Endothelial cell of hepatic sinusoid (primary cell): ENCODE data around the gene UBXN10.

Experiments
- in situ Hi-C: cut with HindIII; loops from 2 replicates; pipeline ENCODE4 v1.10.0; 2017; ENCODE audit warnings: low sequenced_read_pairs

The UBXN10 gene

GRCh38 chr1:20180844-20181207 is 5.1 kb upstream of the UBXN10 start:
- in situ Hi-C loops, result no loop called here

DNA sequence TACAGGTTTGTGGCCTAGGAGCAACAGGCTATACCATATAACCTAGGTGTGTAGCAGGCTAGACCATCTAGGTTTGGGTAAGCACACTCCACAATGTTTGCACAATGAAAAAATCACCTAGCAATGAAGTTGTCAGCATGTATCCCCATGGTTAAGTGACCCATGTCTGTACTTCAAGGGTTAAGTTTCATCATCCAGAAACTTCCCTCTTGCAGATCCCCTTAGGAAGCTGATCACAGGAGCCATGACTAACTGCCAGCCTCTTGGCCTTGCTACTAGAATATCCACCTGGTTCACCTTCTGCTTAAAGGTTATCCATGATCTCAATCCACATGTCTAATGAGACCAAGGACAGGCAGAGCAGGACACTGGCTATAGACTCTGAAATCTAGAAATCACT is 3.5 kb upstream of the UBXN10 start:
- in situ Hi-C loops, result no loop called here

DNA sequence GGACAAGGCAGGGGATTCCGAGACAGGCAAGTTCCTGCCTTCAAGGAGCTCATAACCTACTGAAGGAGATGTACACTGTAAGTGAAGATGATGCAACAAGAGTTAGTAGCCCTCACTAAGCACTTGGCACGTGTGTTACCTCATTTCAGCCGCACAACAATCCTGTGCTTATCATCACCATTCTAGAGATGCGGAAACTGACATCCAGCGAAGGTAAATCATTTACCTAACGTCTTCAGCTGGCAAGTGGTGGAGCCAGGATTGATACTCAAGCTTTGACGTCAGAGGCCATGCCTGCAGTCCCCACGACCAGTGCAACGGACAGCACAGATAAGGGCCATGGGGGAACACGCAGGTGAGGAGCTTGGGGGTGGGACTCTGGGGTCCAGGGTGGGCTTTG is 2.9 kb upstream of the UBXN10 start:
- in situ Hi-C loops, result no loop called here

- in situ Hi-C loops, result no loop called here
Measured at GRCh38 chr1:20183616-20184271, 2.2 kb upstream of the UBXN10 start.

GRCh38 chr1:20184481-20184900 is 1.4 kb upstream of the UBXN10 start:
- in situ Hi-C loops, result no loop called here

- in situ Hi-C loops, result no loop called here
Measured at GRCh38 chr1:20184997-20185833, 681 bp upstream of the UBXN10 start.

GRCh38 chr1:20187103-20187812 is 1.4 kb downstream of the UBXN10 start:
- in situ Hi-C loops, result no loop called here

DNA sequence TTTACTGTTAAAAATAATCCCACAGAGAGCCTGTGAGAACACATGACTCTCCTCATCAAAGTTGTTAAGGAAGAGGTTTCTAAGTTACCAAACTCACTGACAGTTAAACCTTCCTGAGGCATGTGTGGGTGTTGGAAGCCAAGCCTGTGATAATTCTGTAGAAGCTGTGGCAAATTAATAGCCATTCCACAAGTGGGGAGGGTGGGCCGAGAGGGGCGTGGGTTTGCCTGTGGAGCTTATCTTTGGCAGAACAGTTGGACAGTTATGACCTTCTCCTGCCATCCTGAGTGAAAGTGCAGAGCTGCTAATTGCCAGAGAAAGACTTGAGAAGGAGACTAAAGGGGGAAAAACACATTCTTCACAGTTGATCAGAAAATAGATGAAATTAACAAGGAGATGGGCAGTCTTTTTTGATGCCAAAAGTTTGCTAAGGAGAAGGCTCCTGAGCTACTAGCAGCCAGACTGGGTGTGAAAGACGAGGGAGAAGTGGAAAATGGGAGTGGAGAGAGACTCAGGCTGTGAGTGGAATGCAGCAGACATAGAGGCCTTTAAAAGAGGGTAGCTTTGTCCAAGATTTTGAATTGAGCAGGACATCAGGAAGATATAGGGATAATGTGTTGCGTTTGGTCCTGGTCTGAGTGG is 2.0 kb downstream of the UBXN10 start:
- in situ Hi-C loops, result no loop called here

DNA sequence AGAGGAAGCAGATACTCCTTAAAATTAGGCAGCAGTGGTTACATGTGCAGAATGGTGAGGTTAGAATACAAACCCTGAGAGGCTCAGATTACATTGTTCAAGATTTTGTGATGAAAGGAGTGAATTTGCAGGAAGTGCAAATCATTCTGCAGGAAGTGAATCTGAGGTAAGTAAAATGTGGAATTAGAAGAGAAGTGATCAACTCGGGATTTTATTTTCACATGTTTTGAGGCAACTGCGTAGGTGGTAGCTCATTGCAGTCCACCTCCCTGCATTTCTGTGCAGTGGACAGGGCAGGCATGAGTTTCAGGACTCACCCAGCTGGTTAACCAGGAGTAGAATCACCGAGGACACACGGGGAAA is 2.5 kb downstream of the UBXN10 start:
- in situ Hi-C loops, result no loop called here

DNA sequence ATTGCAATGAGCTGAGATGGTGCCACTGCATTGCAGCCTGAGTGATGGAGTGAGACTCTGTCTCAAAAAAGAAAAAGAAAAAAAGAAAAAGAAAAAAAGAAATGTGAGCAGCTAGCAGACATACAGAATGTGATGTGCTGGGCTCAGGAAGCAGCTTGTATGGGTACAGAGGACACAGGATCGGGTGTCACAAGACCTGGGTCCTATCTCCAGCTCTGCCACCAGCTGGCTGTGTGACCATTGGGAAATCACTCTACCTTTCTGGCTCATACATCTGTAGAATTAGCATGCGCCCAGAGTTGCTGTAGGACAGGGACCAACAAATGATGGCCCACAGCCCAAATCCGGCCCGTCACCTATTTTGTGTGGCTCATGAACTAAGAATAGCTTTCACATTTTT is 3.8 kb downstream of the UBXN10 start:
- in situ Hi-C loops, result no loop called here

DNA sequence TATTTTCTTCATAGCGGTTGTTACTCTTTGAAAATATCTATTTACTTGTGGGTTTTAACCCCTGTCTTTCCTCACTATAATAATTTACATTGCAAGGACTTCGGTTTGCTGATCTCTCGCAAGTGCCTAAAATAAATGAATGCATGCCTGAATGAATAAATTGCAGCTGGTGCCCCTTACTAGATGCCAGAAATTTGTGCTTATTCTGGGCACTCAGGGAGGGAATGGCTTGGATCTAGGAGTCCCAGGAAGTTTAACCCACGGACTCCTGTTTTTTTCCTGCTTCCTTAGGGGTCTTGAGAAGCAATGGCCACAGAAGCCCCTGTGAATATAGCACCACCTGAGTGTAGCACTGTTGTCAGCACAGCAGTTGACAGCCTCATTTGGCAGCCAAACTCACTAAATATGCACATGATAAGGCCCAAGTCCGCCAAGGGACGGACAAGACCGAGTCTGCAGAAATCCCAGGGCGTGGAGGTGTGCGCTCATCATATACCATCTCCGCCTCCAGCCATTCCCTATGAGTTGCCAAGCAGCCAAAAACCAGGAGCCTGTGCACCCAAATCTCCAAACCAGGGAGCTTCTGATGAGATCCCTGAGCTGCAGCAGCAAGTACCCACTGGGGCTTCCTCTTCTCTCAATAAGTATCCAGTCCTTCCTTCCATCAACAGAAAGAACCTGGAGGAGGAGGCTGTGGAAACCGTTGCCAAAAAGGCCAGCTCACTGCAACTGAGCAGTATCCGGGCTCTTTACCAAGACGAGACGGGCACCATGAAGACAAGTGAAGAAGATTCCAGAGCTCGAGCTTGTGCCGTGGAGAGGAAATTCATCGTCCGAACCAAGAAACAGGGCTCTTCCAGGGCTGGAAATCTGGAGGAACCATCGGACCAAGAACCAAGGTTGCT is 4.6 kb downstream of the UBXN10 start:
- in situ Hi-C loops, result no loop called here

GRCh38 chr1:20191266-20191825 is 5.5 kb downstream of the UBXN10 start:
- in situ Hi-C loops, result no loop called here

GRCh38 chr1:20192364-20192763 is 6.5 kb downstream of the UBXN10 start:
- in situ Hi-C loops, result no loop called here

DNA sequence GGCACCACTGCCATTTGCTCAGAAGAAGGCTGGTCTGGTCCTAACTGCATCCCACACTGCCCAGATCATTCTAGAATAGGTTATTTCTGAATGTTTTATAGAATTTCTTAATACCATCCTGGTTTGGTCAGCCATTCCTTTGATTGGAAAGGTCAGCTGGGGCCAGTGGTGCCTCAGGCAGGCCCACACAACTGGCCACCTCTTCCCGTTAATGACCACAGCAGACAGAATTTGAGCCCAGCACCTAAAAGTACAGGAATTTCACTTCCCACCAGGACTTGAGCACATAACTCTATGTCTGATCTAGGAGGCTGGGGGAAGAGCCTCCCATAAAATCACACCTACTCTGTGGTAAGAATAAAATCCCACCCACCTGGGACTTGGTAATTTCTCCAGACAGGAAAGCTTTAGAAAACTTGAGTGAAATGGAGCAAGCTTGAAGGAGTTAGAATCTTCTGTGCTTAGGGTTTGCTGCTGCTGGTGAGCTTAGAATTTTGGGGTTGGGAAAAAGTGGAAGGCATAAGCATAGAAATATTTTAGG is 7.0 kb downstream of the UBXN10 start:
- in situ Hi-C loops, result no loop called here

DNA sequence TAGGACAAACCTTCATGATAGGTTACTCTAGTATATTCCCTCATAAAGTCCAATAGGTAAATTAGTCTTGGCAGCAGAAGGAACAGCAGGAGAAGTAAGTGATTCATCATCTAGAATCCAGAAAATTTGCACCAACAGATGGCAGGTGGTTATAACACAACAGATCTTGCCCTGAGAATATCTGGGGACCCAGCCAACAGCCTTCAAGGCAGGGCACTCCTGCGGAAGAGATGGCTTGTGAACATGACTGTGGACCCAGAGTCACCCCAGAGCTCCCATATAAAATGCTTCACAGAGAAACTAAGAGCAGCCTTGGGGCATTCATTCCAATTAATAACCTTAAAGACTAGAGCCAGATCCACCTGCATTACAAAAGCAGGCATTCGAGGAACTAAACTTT is 8.3 kb downstream of the UBXN10 start:
- in situ Hi-C loops, result no loop called here

DNA sequence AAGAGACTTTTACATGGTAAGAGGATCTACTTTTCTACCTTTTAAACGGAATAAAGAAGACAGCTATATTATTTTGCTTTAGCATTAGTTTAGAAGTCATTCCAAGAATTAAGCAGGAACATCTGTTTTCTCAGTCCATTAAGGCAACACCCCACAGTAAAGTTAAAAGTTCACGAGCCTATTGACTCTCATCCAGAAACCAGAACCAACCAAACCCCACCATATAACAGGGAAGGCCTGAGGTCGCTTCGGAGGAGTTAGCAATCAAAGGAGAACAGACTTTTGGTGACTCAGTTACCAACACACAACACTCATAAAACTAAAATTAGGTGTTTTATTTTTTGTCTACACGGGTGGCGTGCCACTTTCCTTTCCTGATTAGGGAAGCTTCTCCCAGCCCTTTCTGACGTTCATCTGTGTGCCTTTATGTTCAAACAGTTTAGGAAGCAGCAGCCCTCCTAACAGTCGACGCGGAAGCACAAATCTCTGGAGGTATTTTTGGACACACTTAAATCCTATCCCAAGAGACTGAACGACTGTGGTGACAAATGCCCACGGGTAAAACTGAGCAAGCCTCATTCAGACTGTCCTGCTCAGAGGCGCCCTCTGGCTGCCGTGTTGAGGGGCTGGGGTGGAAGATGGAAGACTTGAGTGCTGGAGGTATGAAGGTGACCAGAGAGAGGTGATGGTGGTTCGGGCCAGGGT is 9.0 kb downstream of the UBXN10 start:
- in situ Hi-C loops, result no loop called here

DNA sequence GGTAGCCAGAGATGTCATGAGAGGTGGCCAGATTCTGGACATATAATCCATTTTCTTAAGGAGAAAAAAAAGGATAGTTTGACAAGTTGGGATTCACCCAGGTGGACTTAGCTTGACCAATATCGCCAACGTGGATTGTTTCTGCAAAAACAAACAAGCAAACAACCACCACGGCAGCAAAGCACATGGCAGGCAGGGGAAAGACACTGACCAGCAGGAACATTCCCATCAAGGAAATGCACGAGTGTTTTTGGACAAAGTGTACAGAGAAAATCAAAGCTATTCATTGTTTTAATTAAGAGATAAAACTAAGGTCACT is 9.5 kb downstream of the UBXN10 start:
- in situ Hi-C loops, result no loop called here

GRCh38 chr1:20197329-20197791 is 11.5 kb downstream of the UBXN10 start:
- in situ Hi-C loops, result no loop called here

DNA sequence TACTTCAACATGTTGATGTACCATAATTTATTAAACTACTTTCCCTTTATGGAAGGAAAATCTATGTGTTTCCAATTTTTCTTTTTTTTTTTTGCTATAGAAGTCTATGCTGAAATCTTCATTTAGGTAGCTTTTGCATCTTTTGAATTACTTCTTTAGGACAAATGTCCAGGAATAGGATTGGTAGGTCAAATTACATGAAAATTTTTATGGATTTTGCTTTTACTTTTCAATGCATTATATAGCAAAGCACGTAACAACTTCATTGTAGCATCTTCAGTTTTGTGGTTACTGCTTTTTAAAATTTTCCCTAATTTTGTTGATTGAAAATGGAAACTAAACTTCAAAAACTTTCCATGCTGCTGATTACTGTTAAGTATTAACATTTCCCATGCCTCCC is 12.4 kb downstream of the UBXN10 start:
- in situ Hi-C loops, result no loop called here
